Memory B cell (primary cell): ENCODE results near the gene ACACA.
"Not testable (repeated sequence)": the region's sequence is repeated elsewhere in the genome, so short reads cannot be mapped to it uniquely, and the experiment has no call there.

Experiments
- ATAC-seq: fragments of 150-1000 bp; cut with Tn5 transposase; 2 replicates; pipeline ENCODE4 v1.10.0; 2021; ENCODE audit warnings: low read depth, mild to moderate bottlenecking, moderate library complexity
- DNase-seq, 2 donors: peaks; one replicate each; pipeline ENCODE4 v3.0.0; 2022; ENCODE audit warnings: low spot score in 2 of 2
- H3K27ac Mint-ChIP-seq: one replicate; pipeline ENCODE4 v1.8.0; 2022; ENCODE audit warnings: mild to moderate bottlenecking, moderate library complexity, mixed read lengths
- H3K27me3 Mint-ChIP-seq: one replicate; pipeline ENCODE4 v1.8.0; 2022; ENCODE audit warnings: mixed read lengths
- H3K36me3 Mint-ChIP-seq: one replicate; pipeline ENCODE4 v1.8.0; 2022; ENCODE audit warnings: mild to moderate bottlenecking, mixed read lengths
- H3K4me1 Mint-ChIP-seq: one replicate; pipeline ENCODE4 v1.8.0; 2022; ENCODE audit warnings: mixed read lengths
- H3K4me3 Mint-ChIP-seq: one replicate; pipeline ENCODE4 v1.8.0; 2022; ENCODE audit warnings: mild to moderate bottlenecking, moderate library complexity, mixed read lengths
- H3K9me3 Mint-ChIP-seq: one replicate; pipeline ENCODE4 v1.8.0; 2022; ENCODE audit warnings: mixed read lengths

ACACA gene

DNA sequence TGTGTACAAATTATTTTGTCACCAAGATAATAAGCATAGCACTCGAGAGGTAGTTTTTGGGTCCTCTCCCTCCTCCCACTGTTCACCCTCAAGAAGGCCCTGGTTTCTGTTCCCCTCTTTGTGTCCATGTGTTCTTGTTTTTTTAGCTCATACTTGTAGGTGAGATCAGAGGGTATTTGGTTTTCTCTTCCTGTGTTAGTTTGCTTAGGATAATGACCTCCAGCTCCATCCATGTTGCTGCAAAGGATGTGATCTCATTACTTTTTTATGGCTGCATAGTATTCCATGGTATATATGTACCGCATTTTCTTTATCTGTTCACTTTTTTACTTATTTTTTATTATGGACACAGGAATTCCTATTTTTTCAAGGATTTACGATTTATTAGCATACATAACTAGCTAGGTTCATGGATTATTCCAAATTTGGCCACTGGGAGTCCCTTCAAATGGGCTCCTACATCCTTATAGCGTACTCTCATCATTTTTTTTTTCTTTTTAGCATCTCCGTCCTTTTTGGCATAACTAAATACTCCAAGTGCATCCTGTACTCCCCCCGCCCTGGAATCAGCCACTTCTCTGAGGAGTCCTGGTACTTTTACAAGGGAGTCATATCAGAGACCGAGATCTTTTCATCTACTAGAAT lies 7.4 kb upstream of the ACACA start:
- Mint-ChIP-seq H3K36me3 (peaks cover 18% of the 10 kb centered on the region), H3K9me3 (no peaks in the 10 kb centered on the region), H3K4me3 (no peak overlapping the region), H3K27ac (peak overlapping the region; percentile 85), H3K4me1 (peaks cover 12% of the 10 kb centered on the region), H3K27me3 (no peaks in the 10 kb centered on the region)
- no peak for DNase-seq
- peak; percentile 79 for ATAC-seq

DNA sequence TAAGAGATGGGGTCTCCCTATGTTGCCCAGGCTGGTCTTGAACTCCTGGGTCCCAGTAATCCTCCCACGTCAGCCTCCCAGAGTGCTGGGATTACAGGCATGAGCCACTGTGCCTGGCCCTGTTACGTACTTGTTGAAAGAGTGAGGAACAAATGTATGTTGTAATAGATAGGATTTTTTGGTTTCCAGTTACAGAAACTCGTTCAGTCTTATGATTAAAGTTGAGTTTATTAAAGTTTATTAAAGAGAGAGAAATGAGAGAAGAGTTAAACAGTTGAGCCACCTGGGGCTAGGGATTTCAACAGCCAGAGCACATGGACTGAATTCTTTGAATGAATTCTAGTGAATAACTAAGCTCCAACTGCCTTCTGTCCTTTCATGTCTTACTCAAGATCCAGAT lies 3.7 kb upstream of the ACACA start:
- Mint-ChIP-seq H3K27ac (peak overlapping the region; percentile 62), H3K9me3 (no peaks in the 10 kb centered on the region), H3K27me3 (no peaks in the 10 kb centered on the region), H3K36me3 (peaks cover 18% of the 10 kb centered on the region), H3K4me3 (no peak overlapping the region), H3K4me1 (peaks cover 18% of the 10 kb centered on the region)
- DNase-seq (no peak), ATAC-seq (no peak)

DNA sequence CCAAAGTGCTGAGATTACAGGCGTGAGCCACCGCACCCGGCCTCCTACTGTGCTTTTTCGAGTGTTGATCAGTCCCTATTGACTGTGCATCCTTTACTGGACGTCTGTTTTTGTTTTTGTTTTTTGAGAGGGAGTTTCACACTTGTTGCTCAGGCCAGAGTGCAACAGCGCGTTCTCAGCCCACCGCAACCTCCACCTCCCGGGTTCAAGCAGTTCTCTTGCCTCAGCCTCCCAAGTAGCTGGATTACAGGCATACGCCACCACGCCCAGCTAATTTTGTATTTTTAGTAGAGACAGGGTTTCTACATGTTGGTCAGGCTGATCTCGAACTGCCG lies 1.5 kb upstream of the ACACA start:
- Mint-ChIP-seq H3K4me1 (peaks cover 12% of the 10 kb centered on the region), H3K4me3 (peak overlapping the region; percentile 89)
- ATAC-seq, H3K9me3 Mint-ChIP-seq, DNase-seq, H3K27ac Mint-ChIP-seq, H3K36me3 Mint-ChIP-seq, H3K27me3 Mint-ChIP-seq: not testable (repeated sequence)

DNA sequence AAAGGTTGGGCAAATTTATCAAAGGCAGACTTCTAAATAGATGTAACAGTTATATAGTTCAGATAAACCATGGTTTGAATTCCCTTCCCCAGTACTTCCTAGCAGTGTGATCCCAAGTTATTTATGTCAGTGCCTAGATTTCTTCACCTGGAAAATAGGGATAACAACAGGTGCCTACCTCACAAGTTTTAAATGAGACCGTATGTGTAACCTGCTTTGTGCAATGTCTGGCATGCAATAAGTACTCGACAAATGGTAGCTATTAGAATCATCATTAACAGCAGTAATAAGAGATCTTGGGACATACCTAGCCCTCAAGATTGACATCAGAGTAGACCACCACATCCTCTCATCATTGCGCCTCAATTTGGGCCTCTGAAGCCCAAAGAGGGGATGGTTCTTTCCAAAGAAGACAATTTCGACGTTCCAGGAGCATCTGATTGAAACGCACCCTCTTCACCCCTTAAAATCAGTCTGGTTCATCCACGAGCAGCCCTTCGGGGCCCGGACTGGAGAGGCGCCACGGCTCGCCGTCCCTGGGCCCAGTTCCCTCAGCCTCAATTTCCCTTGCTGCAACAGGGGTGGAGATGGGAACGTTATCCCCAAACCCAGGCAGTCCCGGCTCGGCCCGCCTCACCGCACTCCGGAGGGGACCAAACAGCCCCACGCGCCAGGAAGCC lies 541 bp downstream of the ACACA start:
- Mint-ChIP-seq H3K36me3 (peaks cover 4% of the 10 kb centered on the region), H3K9me3 (no peaks in the 10 kb centered on the region), H3K4me3 (peak overlapping the region; percentile 95), H3K27me3 (no peaks in the 10 kb centered on the region), H3K4me1 (peaks cover 19% of the 10 kb centered on the region), H3K27ac (peak overlapping the region; percentile 90)
- DNase-seq (no peak), ATAC-seq (peak; percentile 26)

DNA sequence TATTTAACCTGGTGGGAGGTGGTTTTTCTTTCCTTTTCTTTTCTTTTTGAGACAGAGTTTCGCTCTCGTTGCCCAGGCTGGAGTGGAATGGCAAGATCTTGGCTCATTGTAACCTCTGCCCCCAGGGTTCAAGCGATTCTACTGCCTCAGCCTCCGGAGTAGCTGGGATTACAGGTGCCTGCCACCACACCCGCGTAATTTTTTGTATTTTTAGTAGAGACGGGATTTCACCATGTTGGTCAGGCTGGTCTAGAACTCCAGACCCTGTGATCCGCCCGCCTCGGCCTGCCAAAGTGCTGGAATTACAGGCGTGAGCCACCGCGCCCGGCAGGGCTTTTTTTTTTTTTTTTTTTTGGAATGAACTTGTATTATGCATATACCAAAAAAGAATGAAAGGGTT lies 1.1 kb downstream of the ACACA start:
- peak overlapping the region; percentile 90 for H3K27ac Mint-ChIP-seq
- DNase-seq, H3K27me3 Mint-ChIP-seq, H3K36me3 Mint-ChIP-seq, H3K9me3 Mint-ChIP-seq, ATAC-seq: not testable (repeated sequence)
- peaks cover 19% of the 10 kb centered on the region for H3K4me1 Mint-ChIP-seq
- H3K4me3 Mint-ChIP-seq: peak overlapping the region; percentile 95

DNA sequence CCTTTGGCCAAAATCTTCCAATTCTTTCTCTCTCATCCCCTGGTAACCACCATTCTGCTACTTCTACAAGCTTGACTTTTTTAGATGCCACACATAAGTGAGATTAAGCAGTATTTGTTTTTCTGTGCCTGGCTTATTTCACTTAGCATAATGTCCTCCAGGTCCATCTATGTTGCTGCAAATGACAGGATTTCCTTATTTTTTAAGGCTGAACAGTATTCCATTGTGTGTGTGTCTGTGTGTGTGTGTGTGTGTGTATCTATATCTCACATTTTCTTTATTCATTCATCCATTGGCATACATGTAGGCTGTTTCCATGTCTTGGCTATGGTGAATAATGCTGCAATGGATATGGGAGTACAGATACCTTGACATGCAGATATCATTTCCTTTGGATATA lies 6.1 kb downstream of the ACACA start:
- no peaks in the 10 kb centered on the region for H3K9me3 Mint-ChIP-seq
- H3K4me1 Mint-ChIP-seq: peaks cover 14% of the 10 kb centered on the region

DNA sequence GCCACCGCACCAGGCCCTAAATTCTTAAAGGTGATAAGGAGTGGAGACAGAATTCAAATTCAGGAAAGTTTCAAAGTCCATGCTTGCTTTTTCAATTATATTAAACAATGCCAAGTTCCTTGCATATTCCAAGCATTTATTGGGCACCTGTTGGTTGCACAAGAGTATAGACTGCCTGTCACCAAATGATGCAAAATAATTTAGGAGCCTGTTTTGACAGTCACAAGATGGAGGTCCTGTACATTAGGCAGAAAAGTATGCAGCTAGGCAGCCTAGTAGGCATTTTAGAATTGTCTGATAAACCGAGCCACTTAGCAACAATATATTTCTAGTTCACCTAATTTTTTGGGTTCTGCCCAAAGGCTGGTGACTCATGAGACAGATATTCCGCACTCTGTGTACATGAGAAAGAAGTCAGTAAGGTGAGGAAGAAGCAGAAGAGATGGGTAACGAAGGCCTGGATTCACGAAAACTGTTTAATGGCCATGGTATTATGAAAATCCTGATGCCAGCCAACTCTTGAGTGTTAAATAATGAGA lies 7.3 kb downstream of the ACACA start:
- no peak overlapping the region for H3K27ac Mint-ChIP-seq
- ATAC-seq: no peak
- peaks cover 9% of the 10 kb centered on the region for H3K4me1 Mint-ChIP-seq
- no peaks in the 10 kb centered on the region for H3K9me3 Mint-ChIP-seq
- no peak overlapping the region for H3K4me3 Mint-ChIP-seq
- H3K36me3 Mint-ChIP-seq: no peaks in the 10 kb centered on the region
- no peaks in the 10 kb centered on the region for H3K27me3 Mint-ChIP-seq
- no peak for DNase-seq

More for the DNA sequence above, 6.1 kb downstream of the ACACA start:
- peaks cover 3% of the 10 kb centered on the region for H3K36me3 Mint-ChIP-seq
- no peak for ATAC-seq
- no peak for DNase-seq
- H3K27me3 Mint-ChIP-seq: no peaks in the 10 kb centered on the region
- H3K27ac Mint-ChIP-seq: no peak overlapping the region
- no peak overlapping the region for H3K4me3 Mint-ChIP-seq

DNA sequence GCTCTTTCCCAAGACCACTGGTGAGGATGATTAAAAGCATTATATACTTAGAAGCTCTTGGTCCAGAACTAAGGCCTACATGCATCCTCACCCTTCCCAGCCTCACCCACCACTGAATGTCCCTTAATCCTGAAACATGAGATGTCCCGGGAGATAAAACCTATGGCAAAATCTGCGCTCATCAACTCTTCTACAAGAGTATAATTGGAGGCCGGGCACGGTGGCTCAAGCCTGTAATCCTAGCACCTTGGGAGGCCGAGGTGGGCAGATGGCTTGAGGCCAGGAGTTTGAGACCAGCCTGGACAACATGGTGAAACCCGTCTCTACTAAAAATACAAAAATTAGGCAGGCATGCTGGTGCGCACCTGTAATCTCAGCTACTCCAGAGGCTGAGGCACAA lies 13.3 kb downstream of the ACACA start:
- no peak for DNase-seq
- H3K4me3 Mint-ChIP-seq: no peak overlapping the region
- no peaks in the 10 kb centered on the region for H3K36me3 Mint-ChIP-seq
- H3K27me3 Mint-ChIP-seq: no peaks in the 10 kb centered on the region
- H3K9me3 Mint-ChIP-seq: no peaks in the 10 kb centered on the region
- H3K4me1 Mint-ChIP-seq: peaks cover 12% of the 10 kb centered on the region
- H3K27ac Mint-ChIP-seq: no peak overlapping the region
- no peak for ATAC-seq

DNA sequence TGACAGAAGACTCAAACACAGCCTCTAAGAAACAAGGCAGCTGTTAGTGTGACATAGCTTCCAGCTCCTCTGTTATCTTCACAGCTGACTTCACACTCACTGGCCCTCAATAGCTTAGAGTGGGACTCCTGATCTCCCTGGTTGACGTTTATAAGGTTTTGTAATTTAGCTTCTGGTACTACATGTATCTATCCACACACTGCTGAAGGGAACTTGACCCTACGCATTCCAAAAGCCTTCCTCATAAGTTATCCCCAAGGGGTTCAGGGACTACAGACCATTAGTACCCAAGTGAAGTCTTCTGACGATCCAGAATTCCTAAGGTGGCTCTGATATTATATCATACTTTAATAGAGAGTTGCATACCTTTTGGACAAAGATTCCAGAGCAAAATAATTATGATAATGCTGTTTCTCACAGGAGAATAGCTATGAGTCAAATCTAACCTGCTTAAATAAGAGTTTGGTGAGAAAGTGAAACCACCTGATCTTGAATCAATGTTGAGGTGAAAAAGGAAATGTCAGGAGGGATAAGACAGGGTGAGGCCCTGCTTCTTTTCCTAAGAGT lies 14.5 kb downstream of the ACACA start:
- H3K27ac Mint-ChIP-seq: no peak overlapping the region
- H3K9me3 Mint-ChIP-seq: no peaks in the 10 kb centered on the region
- DNase-seq (no peak), ATAC-seq (no peak)
- H3K4me3 Mint-ChIP-seq: no peak overlapping the region
- H3K27me3 Mint-ChIP-seq: no peaks in the 10 kb centered on the region
- H3K4me1 Mint-ChIP-seq: peaks cover 10% of the 10 kb centered on the region
- H3K36me3 Mint-ChIP-seq: no peaks in the 10 kb centered on the region

DNA sequence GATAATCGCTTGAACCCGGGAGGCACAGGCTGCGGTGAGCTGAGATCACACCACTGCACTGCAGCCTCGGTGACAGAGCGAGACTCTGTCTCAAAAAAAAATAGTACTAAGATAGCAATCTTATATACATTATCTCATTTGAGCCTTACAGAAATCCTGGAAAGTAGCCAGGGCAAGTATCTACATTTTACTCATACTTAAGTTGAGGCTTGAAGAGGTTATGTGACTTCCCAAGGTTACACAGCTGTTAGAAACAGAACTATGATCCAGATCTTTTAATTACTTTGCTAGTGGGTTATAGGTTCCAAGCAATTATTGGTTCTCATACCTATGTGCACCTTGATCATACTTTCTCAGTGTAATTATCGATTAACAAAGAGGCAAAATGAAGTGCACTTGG lies 15.5 kb downstream of the ACACA start:
- Mint-ChIP-seq H3K27me3 (no peaks in the 10 kb centered on the region), H3K27ac (no peak overlapping the region), H3K9me3 (no peaks in the 10 kb centered on the region), H3K36me3 (no peaks in the 10 kb centered on the region), H3K4me3 (no peak overlapping the region), H3K4me1 (peaks cover 10% of the 10 kb centered on the region)
- DNase-seq: no peak
- ATAC-seq: no peak

DNA sequence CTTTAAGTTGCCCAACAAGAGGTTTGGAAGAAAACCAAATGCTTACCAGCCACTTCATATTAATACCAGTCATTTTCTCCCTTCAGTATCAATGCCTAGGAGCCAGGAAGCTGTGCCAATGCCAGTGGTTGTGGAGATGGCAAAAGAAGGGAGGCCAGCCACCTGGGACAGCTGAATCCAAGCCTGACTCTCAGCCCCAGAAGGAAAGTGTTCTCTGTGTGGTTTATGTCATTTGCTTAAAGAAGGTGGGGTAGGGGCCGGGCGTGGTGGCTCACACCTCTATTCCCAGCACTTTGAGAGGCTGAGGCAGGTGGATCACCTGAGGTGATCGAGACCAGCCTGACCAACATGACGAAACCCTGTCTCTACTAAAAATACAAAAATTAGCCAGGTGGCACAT lies 17.5 kb downstream of the ACACA start:
- Mint-ChIP-seq H3K4me1 (peaks cover 10% of the 10 kb centered on the region), H3K4me3 (no peak overlapping the region), H3K27ac (no peak overlapping the region), H3K36me3 (no peaks in the 10 kb centered on the region), H3K27me3 (no peaks in the 10 kb centered on the region), H3K9me3 (no peaks in the 10 kb centered on the region)
- DNase-seq: no peak
- no peak for ATAC-seq

DNA sequence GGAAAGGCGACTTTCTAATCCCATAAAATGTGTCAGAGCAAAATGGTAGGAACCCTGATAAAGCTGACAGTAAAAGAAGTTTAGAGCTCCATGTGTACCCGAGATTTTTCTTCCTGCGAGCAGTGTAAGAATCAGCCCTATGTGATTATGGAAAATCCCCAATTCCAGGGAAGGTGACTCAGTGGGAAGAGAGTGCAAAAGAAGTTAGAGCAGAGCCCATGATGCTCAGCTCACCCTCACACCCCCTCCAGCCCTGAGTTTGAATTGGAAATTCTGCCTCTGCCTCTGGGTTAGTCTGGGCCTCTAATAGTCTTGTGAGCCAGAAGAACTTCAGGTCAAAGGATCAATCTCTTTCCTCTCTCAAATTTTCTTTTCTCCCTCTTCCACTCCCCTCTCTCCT lies 18.4 kb downstream of the ACACA start:
- no peak for ATAC-seq
- Mint-ChIP-seq H3K27ac (no peak overlapping the region), H3K4me3 (no peak overlapping the region), H3K36me3 (no peaks in the 10 kb centered on the region), H3K4me1 (peaks cover 10% of the 10 kb centered on the region), H3K9me3 (no peaks in the 10 kb centered on the region), H3K27me3 (no peaks in the 10 kb centered on the region)
- no peak for DNase-seq

DNA sequence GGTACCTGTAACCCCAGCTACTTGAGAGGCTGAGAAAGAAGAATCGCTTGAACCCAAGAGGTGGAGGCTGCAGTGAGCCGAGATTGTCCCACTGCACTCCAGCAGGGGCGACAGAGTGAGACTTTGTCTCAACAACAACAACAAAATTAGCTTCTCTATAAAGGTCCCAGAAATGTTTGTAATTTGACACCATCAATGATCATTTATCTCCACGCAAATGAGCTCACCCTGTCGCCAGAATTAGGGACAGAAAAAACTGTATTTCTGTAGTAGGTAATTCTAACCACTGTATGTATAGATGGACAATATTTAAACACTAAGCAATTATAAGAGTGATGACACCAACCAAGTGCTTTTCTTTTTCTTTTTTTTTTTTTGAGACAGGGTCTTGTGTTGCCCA lies 20.2 kb downstream of the ACACA start:
- Mint-ChIP-seq H3K27me3 (no peaks in the 10 kb centered on the region), H3K9me3 (no peaks in the 10 kb centered on the region), H3K36me3 (no peaks in the 10 kb centered on the region), H3K27ac (no peak overlapping the region), H3K4me1 (peaks cover under 1% of the 10 kb centered on the region), H3K4me3 (no peak overlapping the region)
- no peak for DNase-seq
- ATAC-seq: no peak

DNA sequence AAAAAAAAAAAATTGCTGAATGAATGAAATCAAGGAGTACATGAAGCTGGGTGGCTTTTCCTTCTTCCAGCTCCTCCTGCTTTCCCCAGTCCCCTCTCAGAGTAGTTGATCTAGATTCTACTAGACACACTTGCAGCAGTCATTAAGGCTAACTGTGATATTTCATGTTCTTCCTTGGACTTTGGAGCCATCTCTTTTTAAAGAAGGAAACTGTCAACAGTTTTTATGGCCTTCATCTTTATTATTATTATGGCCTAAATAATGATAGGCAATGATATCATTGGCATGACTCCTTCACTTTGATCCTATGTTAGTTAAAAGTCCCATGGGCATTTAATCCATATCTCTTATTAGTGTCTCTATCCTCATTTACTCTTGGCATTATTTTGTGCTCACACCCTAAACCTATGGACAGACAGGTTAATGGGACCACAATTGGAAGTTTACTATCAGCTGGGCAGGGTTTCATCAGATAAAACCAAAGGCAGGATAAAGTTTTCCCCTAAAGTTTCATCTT lies 21.1 kb downstream of the ACACA start:
- Mint-ChIP-seq H3K27me3 (no peaks in the 10 kb centered on the region), H3K27ac (no peak overlapping the region), H3K36me3 (no peaks in the 10 kb centered on the region), H3K4me1 (no peaks in the 10 kb centered on the region), H3K9me3 (no peaks in the 10 kb centered on the region), H3K4me3 (no peak overlapping the region)
- no peak for DNase-seq
- ATAC-seq: no peak
